HPDE6-E6E7 (cell line): ENCODE results near the gene RRP8.

ENCODE experiments used
- DNase-seq: peaks from one replicate; pipeline ENCODE4 v3.0.0; 2011; ENCODE audit warnings: missing footprints; ENCODE audit errors: extremely low spot score

The RRP8 gene

DNA sequence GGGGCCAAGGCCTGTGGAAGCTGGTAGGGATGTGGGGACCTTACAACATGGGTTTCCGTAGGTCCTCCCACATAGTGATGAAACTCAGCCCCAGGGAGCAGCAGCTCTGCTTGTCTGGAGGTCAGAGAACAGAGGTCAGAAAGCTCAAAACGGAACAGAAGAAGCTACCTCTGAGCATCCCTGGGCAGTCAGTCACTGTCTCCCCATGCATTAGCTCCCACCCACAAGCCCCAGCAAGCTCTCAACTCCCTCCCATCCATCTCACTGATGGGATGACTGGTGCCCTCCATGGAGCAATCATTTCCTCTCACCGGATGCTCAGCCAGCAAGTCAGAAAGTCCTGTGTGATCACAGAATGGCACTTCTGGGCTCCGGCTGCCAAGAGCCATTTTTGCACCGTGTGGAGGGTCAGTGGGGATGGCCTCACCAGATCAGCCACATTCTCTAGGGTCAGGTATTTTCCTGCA is 13.9 kb upstream of the RRP8 start:
- no peak for DNase-seq

GRCh38 chr11:6616596-6617250 is 13.3 kb upstream of the RRP8 start:
- no peak for DNase-seq

DNA sequence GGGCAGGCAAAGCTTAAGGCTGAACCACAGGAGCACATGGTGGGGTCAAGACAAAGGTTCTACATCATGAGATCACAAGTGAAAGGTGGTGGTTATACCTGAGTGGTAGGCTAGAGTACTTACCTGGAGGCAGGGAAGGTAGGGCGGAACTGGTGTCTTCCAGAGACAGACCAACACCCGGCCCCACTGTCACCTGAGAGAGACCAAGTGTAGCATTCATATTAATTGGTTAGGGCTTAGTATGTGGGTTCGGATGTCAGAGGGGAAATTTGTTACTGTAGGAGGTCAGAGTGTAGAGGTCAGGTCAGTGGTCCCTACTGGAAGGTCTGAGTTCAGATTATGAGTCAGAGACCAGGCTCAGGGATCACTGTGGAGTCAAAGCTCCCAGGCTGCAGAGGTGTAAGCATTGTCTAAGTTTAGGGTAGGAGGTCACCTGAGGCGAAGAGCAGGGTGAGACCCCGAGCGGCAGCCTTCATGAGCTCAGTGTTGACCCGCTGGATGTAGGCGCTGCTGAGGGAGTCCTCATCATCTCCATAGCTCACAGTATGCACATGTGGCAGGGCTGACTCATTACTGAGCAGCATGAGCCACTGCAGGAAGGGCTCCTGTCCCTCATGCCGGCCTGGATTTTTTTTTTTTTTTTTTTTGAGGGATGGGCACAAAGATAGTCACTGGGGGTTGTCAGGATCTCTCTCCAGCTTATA is 12.6 kb upstream of the RRP8 start:
- no peak for DNase-seq

GRCh38 chr11:6615046-6615445 is 11.6 kb upstream of the RRP8 start:
- no peak for DNase-seq

DNA sequence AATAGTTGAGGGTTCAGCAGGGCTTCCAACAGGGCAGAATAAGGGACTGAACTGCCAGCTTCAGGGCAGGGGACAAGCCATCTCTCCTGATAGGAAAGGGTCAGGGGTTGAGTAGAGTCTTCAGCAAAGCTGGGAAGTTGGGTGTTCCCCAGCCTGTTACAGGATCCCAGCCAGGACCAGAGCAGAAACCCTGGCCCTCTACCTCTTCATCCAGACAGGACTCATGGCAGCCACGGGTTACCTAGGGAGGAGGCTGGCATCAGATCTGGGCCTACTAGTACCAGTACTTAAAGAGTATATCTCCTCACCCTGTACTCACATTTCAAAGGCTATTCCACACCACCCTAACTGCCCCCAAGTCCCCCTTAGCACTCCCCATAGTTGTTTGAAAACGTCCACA is 11.0 kb upstream of the RRP8 start:
- DNase-seq, result no peak

DNA sequence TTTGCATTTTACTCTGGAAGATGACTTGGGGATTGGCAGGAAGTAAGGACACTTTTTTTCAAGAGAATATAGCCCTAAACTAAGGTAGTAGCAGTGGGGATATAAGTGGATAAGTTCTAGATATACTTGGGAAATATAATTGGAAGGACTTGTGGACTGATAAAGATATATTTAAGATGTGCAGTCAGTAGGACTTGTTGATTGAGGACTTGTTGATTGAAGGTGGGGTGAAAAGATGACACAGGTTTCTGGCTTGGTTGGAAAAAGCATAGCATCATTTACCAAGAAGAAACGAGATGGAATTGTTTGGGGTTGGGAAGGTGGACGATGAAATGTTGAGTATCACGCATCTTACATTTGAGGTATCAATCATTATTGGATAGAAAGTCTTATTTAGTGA is 10.1 kb upstream of the RRP8 start:
- no peak for DNase-seq

DNA sequence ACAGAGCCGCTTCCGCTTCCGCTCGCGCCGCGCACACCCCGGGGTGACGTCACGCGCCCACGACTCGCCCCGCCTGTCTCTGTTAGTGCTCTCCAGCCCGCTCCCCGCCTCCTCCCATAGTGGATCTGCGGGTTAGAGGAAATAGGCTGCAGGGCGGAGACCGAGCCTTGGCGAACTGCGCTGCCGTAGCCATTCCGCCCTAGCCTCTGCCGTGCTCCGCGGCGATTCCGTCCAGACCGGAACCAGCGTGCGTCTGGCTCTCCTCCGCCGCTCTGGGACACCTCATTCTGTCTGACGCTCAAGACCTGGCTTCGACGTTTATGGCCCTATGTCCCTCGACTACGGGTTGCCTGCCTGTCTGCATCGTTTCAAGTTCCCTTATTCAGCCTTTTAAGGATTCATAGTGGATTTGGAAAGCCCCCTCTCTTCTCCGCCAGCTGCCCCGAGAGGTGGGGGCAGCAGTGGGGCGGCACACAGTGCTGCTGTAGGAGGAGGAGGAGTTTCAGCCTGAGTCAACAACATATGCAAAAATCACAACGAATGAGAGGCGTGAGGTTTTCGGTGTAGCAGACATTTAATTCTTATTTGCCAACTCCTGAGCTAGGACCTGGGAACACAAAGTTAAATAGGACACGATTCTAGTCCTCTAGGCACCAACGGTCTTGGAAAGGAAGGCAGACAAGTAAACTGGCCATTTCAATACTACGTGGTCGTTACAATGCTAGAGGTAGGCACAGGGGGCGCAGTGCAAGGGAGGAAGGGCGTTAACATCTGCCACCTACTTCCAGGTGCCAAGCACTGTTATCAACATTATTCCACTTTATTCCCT is 9.0 kb upstream of the RRP8 start, which contains the start of gene TAF10:
Gene TAF10, minus strand, starts transcription at position 4 of the 829 bp plus-strand sequence. CDS start 27 bp downstream, outside the sequence.
- DNase-seq, result peak; percentile 82

- DNase-seq, result no peak
These were observed 8.5 kb upstream of the RRP8 start for GRCh38 chr11:6611963-6612212.

- no peak for DNase-seq
These were observed 7.9 kb upstream of the RRP8 start for GRCh38 chr11:6611092-6611962.

DNA sequence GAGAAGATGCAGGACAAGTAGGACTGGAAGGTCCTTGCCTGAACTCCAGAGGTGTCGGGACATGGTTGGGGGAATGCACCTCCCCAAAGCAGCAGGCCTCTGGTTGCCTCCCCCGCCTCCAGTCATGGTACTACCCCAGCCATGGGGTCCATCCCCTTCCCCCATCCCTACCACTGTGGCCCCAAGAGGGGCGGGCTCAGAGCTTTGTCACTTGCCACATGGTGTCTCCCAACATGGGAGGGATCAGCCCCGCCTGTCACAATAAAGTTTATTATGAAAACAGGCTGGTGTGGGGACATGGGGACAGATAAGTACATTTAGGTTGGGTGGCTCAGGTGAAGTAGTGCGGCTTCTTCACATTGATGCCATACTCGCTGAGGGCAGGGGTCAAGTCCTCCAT is 7.2 kb upstream of the RRP8 start:
- no peak for DNase-seq

GRCh38 chr11:6609502-6610015 is 6.1 kb upstream of the RRP8 start:
- DNase-seq, result no peak

- no peak for DNase-seq
These were observed 5.5 kb upstream of the RRP8 start for GRCh38 chr11:6608726-6609501.

GRCh38 chr11:6608011-6608410 is 4.6 kb upstream of the RRP8 start:
- no peak for DNase-seq

DNA sequence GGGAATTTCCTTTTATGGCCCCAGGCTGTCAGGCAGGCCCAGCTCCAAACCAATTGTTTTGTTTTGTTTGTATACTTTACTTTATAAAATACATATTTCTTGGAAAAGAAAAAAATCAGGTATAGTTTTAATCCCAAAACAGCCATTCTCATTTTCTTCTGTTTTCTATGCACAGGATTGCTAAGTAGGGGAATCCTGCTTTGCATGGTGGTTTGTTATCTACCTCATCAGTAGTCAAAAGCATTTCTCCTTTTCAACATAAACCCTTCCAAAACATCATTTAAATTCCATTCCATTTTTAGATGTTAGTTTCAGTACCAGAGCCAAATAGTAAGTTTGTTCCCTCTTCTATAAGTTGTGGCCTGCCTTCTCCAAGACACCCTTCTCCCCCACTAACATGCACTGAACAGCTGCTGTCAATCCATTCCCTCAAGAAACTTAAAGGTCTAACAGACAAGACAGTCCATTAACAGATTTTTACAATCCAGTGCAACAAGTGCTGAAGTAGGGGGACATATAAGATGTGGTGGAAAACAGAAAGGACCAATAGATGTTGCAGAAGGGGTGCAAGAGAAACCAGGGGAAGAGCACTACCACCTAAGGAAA is 3.9 kb upstream of the RRP8 start:
- no peak for DNase-seq

- peak; percentile 81 for DNase-seq
These were observed 3.2 kb upstream of the RRP8 start for GRCh38 chr11:6606471-6607189.

DNA sequence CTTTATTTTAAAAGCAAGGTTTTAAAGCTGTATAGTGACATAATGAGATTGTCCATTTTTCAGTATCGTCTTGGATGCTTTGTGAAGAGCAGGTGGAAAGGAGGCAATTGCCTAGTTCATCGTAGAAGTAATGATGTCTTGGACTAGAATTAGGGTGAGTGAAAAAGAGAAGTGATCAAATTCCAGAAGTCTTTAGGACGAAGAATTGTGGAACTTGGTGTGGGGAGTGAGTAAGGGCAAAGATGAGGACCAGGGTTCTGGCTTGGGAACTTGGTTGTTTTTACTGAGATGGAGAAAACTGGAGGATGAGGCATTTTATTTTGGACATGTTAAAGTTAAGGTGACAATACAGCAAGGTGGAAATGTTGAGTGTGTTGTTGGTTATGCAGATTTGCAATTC is 1.4 kb upstream of the RRP8 start:
- DNase-seq, result no peak

GRCh38 chr11:6604081-6604626 is 738 bp upstream of the RRP8 start:
- peak; percentile 36 for DNase-seq

DNA sequence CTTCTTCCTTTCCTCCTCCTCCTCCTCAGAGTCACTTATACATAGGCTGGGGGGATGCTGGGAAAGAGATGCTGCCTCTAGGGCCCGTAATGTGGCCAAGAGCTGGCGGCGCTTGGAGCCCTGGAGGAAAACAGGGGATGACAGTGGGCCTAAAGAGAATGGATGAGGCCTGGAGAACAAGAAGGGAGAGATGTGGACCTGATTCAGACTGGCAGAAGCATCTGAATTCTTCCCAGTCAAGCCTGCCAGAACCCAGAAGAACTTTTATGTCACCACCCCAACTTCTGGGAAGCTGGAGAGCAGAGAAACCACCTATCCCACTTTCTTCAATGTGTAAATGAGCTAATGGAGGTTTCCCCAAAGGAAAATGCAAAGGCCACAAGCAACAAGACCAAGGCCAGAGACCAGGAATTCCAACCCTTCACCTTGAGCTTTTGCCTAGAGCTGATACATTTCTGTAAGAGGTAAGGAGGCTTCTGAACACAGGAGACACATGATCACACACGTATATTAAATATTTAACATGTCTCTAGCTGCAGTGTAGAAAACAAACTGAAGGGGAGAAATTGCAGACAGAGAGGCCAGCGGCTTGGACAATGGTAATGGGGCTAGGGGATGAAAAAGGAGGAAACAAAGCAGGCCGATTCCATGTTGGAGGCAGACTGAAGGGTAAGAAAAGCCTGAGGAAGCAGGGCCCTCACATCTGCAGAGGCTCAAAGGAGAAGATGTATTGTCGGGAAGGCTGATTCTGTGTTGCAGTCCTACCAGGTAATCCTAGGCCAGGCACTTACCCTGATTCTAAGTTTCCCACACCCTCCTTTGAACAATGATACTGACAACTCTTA is 1.1 kb downstream of the RRP8 start:
- no peak for DNase-seq
